Stimulated activated CD4-positive, alpha-beta T cell treated with anti-CD3 and anti-CD28 coated beads, TNF-alpha, amount 100 ng/mL, for 24 hours (primary cell): ENCODE results near the gene C1orf56.
A peak's percentile ranks its signal among the peaks of the same experiment; 100 is the strongest.
"Not testable (repeated sequence)": the region's sequence is repeated elsewhere in the genome, so short reads cannot be mapped to it uniquely, and the experiment has no call there.

ENCODE experiments used
- DNase-seq, 3 experiments: peaks; one replicate each; pipeline ENCODE4 v3.0.0-alpha.2; 2020; ENCODE audit warnings: low read depth in 3 of 3

Gene C1orf56

DNA sequence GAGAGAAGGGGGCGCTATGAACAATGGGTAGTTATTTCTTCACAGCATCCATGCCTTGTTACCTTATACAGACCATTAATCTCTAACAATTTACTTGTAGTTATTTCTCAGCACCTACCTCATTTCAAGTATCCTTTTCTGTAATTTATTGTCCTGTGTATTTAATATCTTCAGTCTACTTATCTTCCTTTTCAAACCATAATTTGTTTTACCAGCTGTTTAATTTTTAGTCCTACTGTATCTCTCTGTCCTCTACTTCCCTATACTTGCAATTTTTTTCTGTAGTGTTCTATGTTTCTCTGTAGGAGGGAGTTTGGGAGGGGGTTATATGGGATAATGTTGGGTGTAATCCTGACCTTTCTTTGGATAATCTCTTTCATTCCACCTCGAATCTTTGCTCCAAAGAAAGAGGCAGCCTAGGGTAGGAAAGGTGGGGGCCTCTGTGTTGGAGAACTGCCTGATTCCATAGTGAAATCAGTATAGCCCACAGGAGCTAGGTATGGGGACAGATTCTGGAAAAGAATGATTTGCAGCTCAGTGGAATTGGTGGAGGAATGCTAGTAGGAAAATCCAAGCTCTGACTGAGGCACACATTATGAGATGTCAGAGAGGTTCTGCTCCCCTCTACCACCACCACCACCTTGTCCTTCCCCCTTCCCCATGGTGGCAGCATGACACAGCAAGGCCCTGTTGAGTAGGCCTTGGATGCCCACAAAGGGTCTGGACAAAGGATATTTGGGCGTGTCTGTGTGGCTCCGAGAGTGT lies 13.3 kb downstream of the C1orf56 start:
- DNase-seq, result no peak

GRCh38 chr1:151061704-151062103 lies 14.2 kb downstream of the C1orf56 start:
- no peak for DNase-seq

- DNase-seq, result no peak
Measured at GRCh38 chr1:151062741-151063371, 15.3 kb downstream of the C1orf56 start.

- DNase-seq, result no peak
Measured at GRCh38 chr1:151065089-151065645, 17.6 kb downstream of the C1orf56 start.

DNA sequence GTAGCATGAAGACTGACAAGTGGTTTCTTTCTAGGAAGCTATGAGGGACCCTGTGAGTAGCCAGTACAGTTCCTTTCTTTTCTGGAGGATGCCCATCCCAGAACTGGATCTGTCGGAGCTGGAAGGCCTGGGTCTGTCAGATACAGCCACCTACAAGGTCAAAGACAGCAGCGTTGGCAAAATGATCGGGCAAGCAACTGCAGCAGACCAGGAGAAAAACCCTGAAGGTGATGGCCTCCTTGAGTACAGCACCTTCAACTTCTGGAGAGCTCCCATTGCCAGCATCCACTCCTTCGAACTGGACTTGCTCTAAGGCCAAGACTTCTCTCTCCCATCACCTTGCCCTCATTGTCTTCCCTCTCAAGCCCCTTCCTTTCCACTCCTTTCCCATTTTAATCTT lies 19.6 kb downstream of the C1orf56 start:
- no peak for DNase-seq

- no peak for DNase-seq
Measured at GRCh38 chr1:151069103-151069486, 21.5 kb downstream of the C1orf56 start.

DNA sequence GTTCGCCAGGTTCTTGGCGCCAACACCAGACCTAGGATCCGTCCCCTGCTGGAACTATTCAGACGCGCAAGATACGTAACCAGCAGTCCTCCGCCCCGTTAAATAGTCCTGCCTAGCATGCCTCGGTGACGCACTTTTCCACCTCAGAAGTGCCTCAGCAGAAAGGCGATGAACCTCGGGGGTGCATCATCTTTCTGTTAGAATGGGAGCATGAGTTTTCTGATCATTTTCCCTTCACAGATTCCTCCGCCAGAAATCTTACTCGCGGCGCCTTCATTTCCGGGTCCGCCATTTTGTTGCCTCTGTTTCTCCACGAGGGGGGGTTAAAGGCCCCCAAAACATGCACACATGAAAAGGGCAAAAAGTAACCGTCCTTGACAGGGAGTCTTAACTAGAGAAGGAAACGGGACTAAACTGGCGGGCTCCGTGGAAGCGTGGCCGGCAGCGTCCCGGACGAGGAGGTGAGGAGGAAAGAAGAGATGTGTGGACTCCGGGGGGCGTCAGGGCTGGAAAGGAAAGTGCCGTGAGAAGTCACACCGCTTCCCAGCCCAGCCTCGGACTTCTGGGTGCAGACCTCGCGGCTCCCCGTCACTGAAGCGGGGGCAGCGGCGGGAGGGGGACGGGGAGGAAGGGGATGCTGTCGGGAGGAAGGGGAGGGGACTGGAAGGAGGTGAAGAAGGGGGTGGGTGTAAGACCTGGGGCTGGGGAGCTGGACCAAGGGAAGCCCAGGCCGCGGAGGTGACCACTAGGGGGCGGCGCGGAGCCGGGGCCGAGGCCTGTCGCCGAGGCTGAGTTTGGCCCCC lies 23.1 kb downstream of the C1orf56 start, which contains the start of gene GABPB2:
GABPB2 (plus strand) TSS at position 288 of the 803 bp plus-strand sequence. CDS start 17,429 bp downstream, outside the sequence.
- DNase-seq, result peak; percentile 77 to 91 (median 78)

- no peak for DNase-seq
Measured at GRCh38 chr1:151072224-151072623, 24.7 kb downstream of the C1orf56 start.

DNA sequence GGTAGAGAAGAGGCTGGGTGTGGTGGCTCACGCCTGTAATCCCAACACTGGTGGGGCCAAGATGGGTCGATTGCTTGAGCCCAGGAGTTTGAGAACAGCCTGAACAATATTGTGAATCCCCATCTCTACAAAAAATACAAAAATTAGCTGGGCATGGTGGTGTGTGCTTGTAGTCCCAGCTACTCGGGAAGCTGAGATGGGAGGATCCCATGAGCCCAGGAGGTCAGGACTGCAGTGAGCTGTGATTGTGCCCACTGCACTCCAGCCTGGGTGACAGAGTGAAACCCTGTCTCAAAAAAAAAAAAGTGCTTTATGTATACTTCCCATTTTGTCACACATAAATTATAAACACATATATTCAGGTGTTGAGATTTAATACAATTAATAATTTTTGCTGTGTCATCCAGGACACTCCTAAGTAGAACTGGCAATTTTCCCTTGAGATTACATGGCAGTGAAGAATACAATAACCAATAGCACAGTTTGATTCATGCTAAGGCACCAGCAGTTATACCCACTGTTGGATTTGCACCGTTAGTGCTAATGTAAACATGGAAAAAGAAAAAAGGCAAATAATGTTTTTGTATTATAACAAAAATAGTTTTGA lies 38.5 kb downstream of the C1orf56 start:
- DNase-seq, result no peak

GRCh38 chr1:151097426-151097825 lies 49.9 kb downstream of the C1orf56 start:
- DNase-seq, result not testable (repeated sequence)

DNA sequence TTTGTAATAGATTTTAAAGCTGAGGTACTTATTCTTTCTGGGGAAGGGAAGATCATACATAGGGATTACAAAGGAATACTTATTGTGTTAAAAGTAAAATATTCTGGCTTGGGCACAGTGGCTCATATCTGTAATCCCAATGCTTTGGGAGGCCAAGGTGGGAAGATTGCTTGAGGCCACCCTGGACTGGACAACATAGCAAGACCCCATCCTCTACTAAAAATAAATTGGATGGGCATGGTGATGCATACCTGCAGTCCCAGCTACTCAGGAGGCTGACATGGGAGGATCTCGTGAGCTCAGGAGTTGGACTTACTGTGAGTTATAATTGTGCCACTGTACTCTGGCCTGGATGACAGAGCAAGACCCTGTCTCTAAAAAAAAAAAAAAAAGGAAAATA lies 50.6 kb downstream of the C1orf56 start:
- DNase-seq, result no peak
